ENCODE results near the gene IL19. TPM values are rescaled to one million over a fixed set of nuclear protein-coding genes. Genes with fewer than 3 reads are reported as not detected.
A peak's percentile ranks its signal among the peaks of the same experiment; 100 is the strongest.
"Not testable (repeated sequence)": the region's sequence is repeated elsewhere in the genome, so short reads cannot be mapped to it uniquely, and the experiment has no call there.

IL19 gene
- total RNA-seq, 2 experiments from 2014 or later: 0.21 TPM; not detected in 1

DNA sequence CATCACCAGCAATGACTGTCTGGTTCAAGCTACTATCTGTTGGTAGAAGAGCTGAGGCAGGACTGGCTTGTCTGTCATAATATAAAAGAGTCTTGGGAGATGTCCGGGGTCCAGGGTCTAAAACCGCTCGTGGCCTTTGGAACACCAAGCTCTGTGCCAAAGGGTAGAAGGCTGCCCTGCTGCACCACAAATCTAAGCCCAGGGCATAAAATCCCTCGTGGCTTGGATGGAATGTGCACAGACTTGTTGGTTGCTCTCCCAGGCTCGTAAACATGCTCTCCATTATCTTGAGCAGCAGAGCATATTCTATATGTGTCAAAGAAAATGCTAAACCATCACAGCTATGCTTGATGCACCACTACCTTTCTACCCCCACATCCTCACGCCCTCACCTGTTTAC, 8.3 kb downstream of the IL19 start:
- DNase-seq; intact Hi-C loops (cut with micrococcal nuclease); H3K36me3 Mint-ChIP-seq; H3K27ac Mint-ChIP-seq; H3K9me3 Mint-ChIP-seq; H3K27me3 Mint-ChIP-seq; H3K4me3 Mint-ChIP-seq: not testable (repeated sequence)
- peaks cover 26% of the 10 kb centered on the region for H3K4me1 Mint-ChIP-seq (ENCODE audit: low read depth)
- POLR2A ChIA-PET: interaction anchor here (1.1 kb wide), 1 partner anchor 130 kb away, joined by 3 read pairs; no protein-coding TSS in a partner anchor
- CTCF ChIA-PET: interaction anchor here (1.0 kb wide), 1 partner anchor 31 kb away, joined by 3 read pairs; no protein-coding TSS in a partner anchor

- Mint-ChIP-seq H3K27ac (no peak overlapping the region), H3K9me3 (no peaks in the 10 kb centered on the region), H3K27me3 (peaks cover 1% of the 10 kb centered on the region), H3K36me3 (no peaks in the 10 kb centered on the region), H3K4me3 (no peak overlapping the region), H3K4me1 (ENCODE audit: low read depth) (peaks cover 28% of the 10 kb centered on the region)
- intact Hi-C loops (cut with micrococcal nuclease): no loop called here
- DNase-seq: no peak
- POLR2A ChIA-PET: no interaction called here
- CTCF ChIA-PET: interaction anchor here (4.5 kb wide), 1 partner anchor 45 kb away, joined by 19 read pairs; no protein-coding TSS in a partner anchor
Observed at GRCh38 chr1:206779638-206780037, 9.1 kb downstream of the IL19 start.

DNA sequence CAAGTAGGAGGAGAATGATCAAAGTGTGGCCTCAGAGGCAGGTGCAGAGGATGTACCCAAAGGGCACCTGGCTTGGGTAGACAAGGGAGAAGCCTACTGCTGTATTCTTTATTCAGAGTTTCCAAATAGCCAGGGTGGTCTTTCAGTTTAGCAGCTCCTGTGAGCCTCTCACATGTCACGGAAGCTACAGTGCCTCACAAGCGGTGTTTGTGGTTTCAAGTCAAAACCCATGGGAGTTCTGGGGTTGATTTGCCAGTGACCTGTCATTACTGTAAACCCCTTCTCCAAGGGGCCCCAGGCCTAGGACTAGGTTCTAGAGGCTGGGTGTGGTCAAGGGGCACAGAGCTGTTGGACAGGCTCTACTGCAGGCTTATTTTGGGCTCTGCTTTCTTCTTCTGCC, 11.9 kb downstream of the IL19 start:
- CTCF ChIA-PET: interaction anchor here (0.8 to 6.5 kb wide), 6 partner anchors 15 to 199 kb away, joined by 3 to 43 read pairs (median 7); partner anchors contain the start of gene IL19
- H3K4me1 Mint-ChIP-seq (ENCODE audit: low read depth): peaks cover 54% of the 10 kb centered on the region

DNA sequence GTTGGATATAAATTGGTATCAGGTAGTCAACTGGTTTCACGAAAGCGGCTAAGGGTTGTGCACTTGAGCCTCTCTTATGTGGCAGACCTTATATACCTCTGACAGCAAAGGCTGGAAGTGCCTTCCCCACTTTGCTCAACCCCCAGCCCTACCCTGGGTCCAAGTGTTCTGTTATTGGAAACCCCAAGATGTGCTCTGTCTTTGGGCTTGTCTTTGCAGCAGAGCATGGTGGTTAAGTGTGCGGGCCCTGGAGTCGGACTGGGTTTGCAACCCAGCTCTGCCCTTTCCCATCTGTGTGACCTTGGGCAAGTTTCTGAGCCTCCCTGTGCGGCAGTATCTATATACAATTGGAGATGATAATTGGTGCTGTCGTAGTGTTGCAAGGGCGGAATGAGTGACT, 12.9 kb downstream of the IL19 start:
- Mint-ChIP-seq H3K4me3 (no peak overlapping the region), H3K27ac (peak overlapping the region; percentile 82), H3K9me3 (no peaks in the 10 kb centered on the region), H3K36me3 (peaks cover 2% of the 10 kb centered on the region), H3K4me1 (ENCODE audit: low read depth) (peaks cover 59% of the 10 kb centered on the region), H3K27me3 (peaks cover 18% of the 10 kb centered on the region)
- ChIA-PET CTCF (interaction anchor here (0.7 to 6.5 kb wide), 6 partner anchors 16 to 49 kb away, joined by 3 to 43 read pairs (median 9); partner anchors contain the start of gene IL19), POLR2A (interaction anchor here (0.8 to 3.9 kb wide), 6 partner anchors 11 to 43 kb away, joined by 3 to 34 read pairs (median 8); partner anchors contain the start of genes IL10 and IL19)
- no peak for DNase-seq
- intact Hi-C loops (cut with micrococcal nuclease): no loop called here

More for the DNA sequence above, 11.9 kb downstream of the IL19 start:
- H3K27ac Mint-ChIP-seq: peak overlapping the region; percentile 62
- intact Hi-C loops (cut with micrococcal nuclease): no loop called here
- H3K27me3 Mint-ChIP-seq: peaks cover 13% of the 10 kb centered on the region
- H3K4me3 Mint-ChIP-seq: no peak overlapping the region
- peaks cover 2% of the 10 kb centered on the region for H3K36me3 Mint-ChIP-seq
- DNase-seq: peak; percentile 41
- POLR2A ChIA-PET: interaction anchor here (1.1 to 3.9 kb wide), 5 partner anchors 10 to 21 kb away, joined by 3 to 34 read pairs (median 5); partner anchors contain the start of genes IL10 and IL19
- no peaks in the 10 kb centered on the region for H3K9me3 Mint-ChIP-seq

DNA sequence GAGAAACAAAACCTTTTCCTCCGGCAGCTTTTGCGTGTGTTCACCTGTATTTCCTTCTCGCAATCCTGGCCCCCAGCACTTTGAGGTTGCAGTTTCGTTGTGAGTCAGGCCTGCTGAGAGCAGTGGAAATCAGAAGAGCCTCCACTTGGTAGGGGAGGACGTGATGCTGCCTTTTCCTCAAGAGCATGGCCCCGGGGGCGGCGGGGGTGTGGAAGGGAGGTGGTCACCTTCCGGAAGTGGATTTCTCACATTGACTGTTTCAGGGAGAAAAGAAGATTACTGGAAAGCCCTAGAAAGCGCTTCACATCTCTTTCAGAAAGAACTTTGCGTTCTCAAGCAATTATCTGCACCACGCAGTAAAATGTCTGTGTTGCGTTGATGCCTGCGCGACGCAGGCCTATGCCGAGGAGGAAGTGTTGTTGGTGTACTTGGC, 13.9 kb downstream of the IL19 start:
- peak; percentile 96 for DNase-seq
- H3K27me3 Mint-ChIP-seq: peaks cover 22% of the 10 kb centered on the region
- POLR2A ChIA-PET: interaction anchor here (0.8 to 3.9 kb wide), 10 partner anchors 13 to 46 kb away, joined by 3 to 34 read pairs (median 5); partner anchors contain the start of genes IL10 and IL19
- H3K4me3 Mint-ChIP-seq: peak overlapping the region; percentile 38
- H3K27ac Mint-ChIP-seq: peak overlapping the region; percentile 82
- peaks cover 59% of the 10 kb centered on the region for H3K4me1 Mint-ChIP-seq (ENCODE audit: low read depth)
- no peaks in the 10 kb centered on the region for H3K9me3 Mint-ChIP-seq
- intact Hi-C loops (cut with micrococcal nuclease): loop anchor here (1.0 kb wide), 6 partner anchors 10 to 45 kb away; no protein-coding TSS in a partner anchor
- H3K36me3 Mint-ChIP-seq: peaks cover 2% of the 10 kb centered on the region
- CTCF ChIA-PET: interaction anchor here (0.9 to 6.5 kb wide), 8 partner anchors 17 to 139 kb away, joined by 3 to 43 read pairs (median 9); partner anchors contain the start of gene IL19

- Mint-ChIP-seq H3K36me3 (peaks cover 2% of the 10 kb centered on the region), H3K4me3 (no peak overlapping the region), H3K27me3 (peaks cover 25% of the 10 kb centered on the region), H3K27ac (peak overlapping the region; percentile 82), H3K9me3 (no peaks in the 10 kb centered on the region), H3K4me1 (ENCODE audit: low read depth) (peaks cover 63% of the 10 kb centered on the region)
- ChIA-PET POLR2A (interaction anchor here (0.8 to 2.1 kb wide), 5 partner anchors 9 to 20 kb away, joined by 4 to 16 read pairs (median 6); partner anchors contain the start of gene IL10), CTCF (interaction anchor here (0.9 to 6.5 kb wide), 9 partner anchors 9 to 58 kb away, joined by 3 to 43 read pairs (median 10); partner anchors contain the start of gene IL19)
- no peak for DNase-seq
- intact Hi-C loops (cut with micrococcal nuclease): no loop called here
Observed at GRCh38 chr1:206785182-206785765, 14.7 kb downstream of the IL19 start.

- Mint-ChIP-seq H3K36me3 (peaks cover 2% of the 10 kb centered on the region), H3K27ac (peak overlapping the region; percentile 15), H3K27me3 (peaks cover 25% of the 10 kb centered on the region), H3K9me3 (no peaks in the 10 kb centered on the region), H3K4me3 (no peak overlapping the region), H3K4me1 (ENCODE audit: low read depth) (peaks cover 71% of the 10 kb centered on the region)
- no peak for DNase-seq
- intact Hi-C loops (cut with micrococcal nuclease): no loop called here
- ChIA-PET POLR2A (interaction anchor here (0.8 to 2.1 kb wide), 8 partner anchors 8 to 47 kb away, joined by 3 to 16 read pairs (median 5); partner anchors contain the start of genes IL10 and IL19), CTCF (interaction anchor here (0.7 to 6.5 kb wide), 13 partner anchors 8 to 126 kb away, joined by 3 to 43 read pairs (median 4); partner anchors contain the start of gene IL19)
Observed at GRCh38 chr1:206786212-206786886, 15.8 kb downstream of the IL19 start.

GRCh38 chr1:206787891-206788290, 17.3 kb downstream of the IL19 start:
- ChIA-PET CTCF (interaction anchor here (0.8 to 6.5 kb wide), 5 partner anchors 17 to 125 kb away, joined by 3 to 43 read pairs (median 14); partner anchors contain the start of gene IL19), POLR2A (interaction anchor here (0.8 kb wide), 1 partner anchor 48 kb away, joined by 3 read pairs; no protein-coding TSS in a partner anchor)
- H3K36me3 Mint-ChIP-seq: peaks cover 2% of the 10 kb centered on the region
- intact Hi-C loops (cut with micrococcal nuclease): no loop called here
- H3K9me3 Mint-ChIP-seq: no peaks in the 10 kb centered on the region
- H3K27me3 Mint-ChIP-seq: peaks cover 25% of the 10 kb centered on the region
- H3K4me1 Mint-ChIP-seq (ENCODE audit: low read depth): peaks cover 75% of the 10 kb centered on the region
- no peak for DNase-seq
- no peak overlapping the region for H3K4me3 Mint-ChIP-seq
- H3K27ac Mint-ChIP-seq: no peak overlapping the region

DNA sequence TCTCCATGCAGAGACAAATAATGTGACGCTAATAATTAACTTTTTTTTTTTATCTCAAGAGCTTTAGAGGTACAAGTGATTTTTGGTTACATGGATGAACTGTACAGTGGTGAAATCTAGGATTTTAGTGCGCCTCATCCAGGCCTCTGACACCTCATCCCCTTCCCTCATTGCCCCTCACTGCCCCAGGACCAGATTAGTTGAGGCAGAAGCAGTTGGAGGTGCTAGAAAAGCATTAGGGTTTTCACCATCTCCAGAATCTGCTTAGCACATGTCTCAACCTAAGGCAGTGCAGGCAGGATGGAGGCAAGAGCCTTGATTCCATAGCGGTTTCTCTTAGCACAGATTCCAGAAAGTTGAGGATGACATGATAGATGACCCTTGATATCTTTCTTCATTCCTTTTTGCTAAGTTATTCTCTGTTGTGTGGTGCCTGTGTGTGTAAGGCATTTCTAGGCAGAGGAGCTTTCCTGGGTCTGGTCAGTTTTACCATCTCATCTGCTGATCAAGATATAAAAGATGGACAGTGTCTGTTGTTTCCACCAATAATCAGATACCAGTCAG, 18.0 kb downstream of the IL19 start:
- H3K27me3 Mint-ChIP-seq: peaks cover 25% of the 10 kb centered on the region
- H3K4me1 Mint-ChIP-seq (ENCODE audit: low read depth): peaks cover 76% of the 10 kb centered on the region
- no peak overlapping the region for H3K27ac Mint-ChIP-seq
- H3K4me3 Mint-ChIP-seq: no peak overlapping the region
- peaks cover 2% of the 10 kb centered on the region for H3K36me3 Mint-ChIP-seq
- no peaks in the 10 kb centered on the region for H3K9me3 Mint-ChIP-seq
- intact Hi-C loops (cut with micrococcal nuclease): no loop called here
- no peak for DNase-seq
- ChIA-PET CTCF (interaction anchor here (0.8 to 6.5 kb wide), 3 partner anchors 21 to 124 kb away, joined by 3 to 43 read pairs (median 6); partner anchors contain the start of gene IL19), POLR2A (interaction anchor here (0.8 to 1.1 kb wide), 2 partner anchors 21 to 49 kb away, joined by 3 to 4 read pairs; no protein-coding TSS in a partner anchor)

DNA sequence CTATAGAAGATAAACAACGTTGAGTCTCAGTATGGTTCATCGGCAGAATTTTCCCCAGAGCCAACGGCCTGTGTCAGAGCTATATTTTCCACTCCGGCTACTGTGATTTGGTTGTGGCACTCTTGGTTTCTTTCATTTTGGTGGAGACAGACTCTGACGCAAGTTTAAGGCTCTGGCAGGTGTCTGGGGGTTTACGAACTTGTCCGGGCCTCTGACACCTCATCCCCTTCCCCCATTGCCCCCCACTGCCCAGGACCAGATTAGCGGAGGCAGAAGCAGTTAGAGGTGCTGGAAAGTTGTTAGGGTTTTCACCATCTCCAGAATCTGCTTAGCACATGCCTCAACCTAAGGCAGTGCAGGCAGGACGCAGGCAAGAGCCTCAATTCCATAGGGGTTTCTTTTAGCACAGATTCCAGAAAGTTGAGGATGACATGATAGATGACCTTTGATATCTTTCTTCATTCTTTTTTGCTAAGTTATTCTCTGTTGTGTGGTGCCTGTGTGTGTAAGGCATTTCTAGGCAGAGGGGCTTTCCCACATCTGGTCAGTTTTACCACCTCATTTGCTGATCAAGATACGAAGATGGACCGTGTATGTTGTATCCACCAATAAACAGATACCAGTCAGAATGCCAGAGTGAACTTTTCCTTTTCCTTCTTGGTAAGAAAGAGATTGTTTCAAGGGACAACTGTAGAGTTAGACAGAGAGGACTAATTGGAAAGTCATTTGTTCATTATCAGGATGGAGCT, 20.1 kb downstream of the IL19 start:
- DNase-seq: peak; percentile 32
- Mint-ChIP-seq H3K4me1 (ENCODE audit: low read depth) (peaks cover 73% of the 10 kb centered on the region), H3K27me3 (peaks cover 24% of the 10 kb centered on the region), H3K9me3 (no peaks in the 10 kb centered on the region), H3K36me3 (no peaks in the 10 kb centered on the region), H3K4me3 (no peak overlapping the region), H3K27ac (peak overlapping the region; percentile 57)
- CTCF ChIA-PET: interaction anchor here (1.0 to 1.5 kb wide), 2 partner anchors 19 to 56 kb away, joined by 3 to 7 read pairs; no protein-coding TSS in a partner anchor
- POLR2A ChIA-PET: interaction anchor here (0.8 to 2.0 kb wide), 3 partner anchors 13 to 56 kb away, joined by 3 to 5 read pairs (median 3); no protein-coding TSS in a partner anchor
- intact Hi-C loops (cut with micrococcal nuclease): no loop called here
